GM19025 (cell line): ENCODE data around the gene DNASE2.

Experiments
- ATAC-seq: cut with Tn5 transposase; IDR thresholded peaks from one replicate; pipeline ENCODE4 v1.9.1; 2021; ENCODE audit warnings: mild to moderate bottlenecking, low read depth, moderate library complexity; ENCODE audit not compliant: unreplicated experiment

The DNASE2 gene

GRCh38 chr19:12836529-12836863 lies 44.8 kb downstream of the DNASE2 start:
- no peak for ATAC-seq

GRCh38 chr19:12834976-12835757 lies 46.1 kb downstream of the DNASE2 start:
- ATAC-seq: no peak

GRCh38 chr19:12834566-12834943 lies 46.7 kb downstream of the DNASE2 start, which contains the start of gene RTBDN:
Gene RTBDN (minus strand): TSS chr19:12834579. CDS start chr19:12829979, 4,600 bp downstream.
- ATAC-seq: no peak

GRCh38 chr19:12833738-12834565 lies 47.3 kb downstream of the DNASE2 start:
- no peak for ATAC-seq

- ATAC-seq: no peak
Observed at GRCh38 chr19:12833418-12833737, 47.9 kb downstream of the DNASE2 start.

GRCh38 chr19:12828494-12828893 lies 52.8 kb downstream of the DNASE2 start:
- ATAC-seq: no peak

- ATAC-seq: no peak
Observed at GRCh38 chr19:12825254-12826131, 55.8 kb downstream of the DNASE2 start.
